Stimulated activated CD8-positive, alpha-beta memory T cell treated with anti-CD3 and anti-CD28 coated beads, Interleukin-12 subunit alpha, Interleukin-12 subunit beta, amount 100 ng/mL, for 1 hour (primary cell): ENCODE data around the gene ITGB2.

Experiments
- DNase-seq: peaks from one replicate; pipeline ENCODE4 v3.0.0-alpha.2; 2020; ENCODE audit warnings: low read depth

The ITGB2 gene

GRCh38 chr21:44867999-44868700 lies 52.5 kb downstream of the ITGB2 start:
- no peak for DNase-seq

GRCh38 chr21:44867464-44867863 lies 53.2 kb downstream of the ITGB2 start:
- no peak for DNase-seq

GRCh38 chr21:44866780-44867179 lies 53.9 kb downstream of the ITGB2 start:
- DNase-seq: no peak

- no peak for DNase-seq
These were observed 55.0 kb downstream of the ITGB2 start for GRCh38 chr21:44865561-44866280.

GRCh38 chr21:44862869-44863685 lies 57.6 kb downstream of the ITGB2 start:
- no peak for DNase-seq

- no peak for DNase-seq
These were observed 61.9 kb downstream of the ITGB2 start for GRCh38 chr21:44858791-44859190.

GRCh38 chr21:44858291-44858690 lies 62.4 kb downstream of the ITGB2 start:
- DNase-seq: no peak

- no peak for DNase-seq
These were observed 63.4 kb downstream of the ITGB2 start for GRCh38 chr21:44857127-44857892.

- no peak for DNase-seq
These were observed 64.6 kb downstream of the ITGB2 start for GRCh38 chr21:44856131-44856530.

GRCh38 chr21:44855572-44855971 lies 65.1 kb downstream of the ITGB2 start:
- DNase-seq: no peak

GRCh38 chr21:44854664-44855446 lies 65.8 kb downstream of the ITGB2 start:
- DNase-seq: no peak

- no peak for DNase-seq
These were observed 66.4 kb downstream of the ITGB2 start for GRCh38 chr21:44854391-44854663.

GRCh38 chr21:44853601-44854390 lies 66.9 kb downstream of the ITGB2 start:
- DNase-seq: no peak

- DNase-seq: no peak
These were observed 69.6 kb downstream of the ITGB2 start for GRCh38 chr21:44850905-44851657.

- DNase-seq: no peak
These were observed 70.4 kb downstream of the ITGB2 start for GRCh38 chr21:44850208-44850800.

GRCh38 chr21:44849616-44850130 lies 71.0 kb downstream of the ITGB2 start:
- DNase-seq: no peak

GRCh38 chr21:44848821-44849521 lies 71.7 kb downstream of the ITGB2 start:
- DNase-seq: no peak

- DNase-seq: no peak
These were observed 73.2 kb downstream of the ITGB2 start for GRCh38 chr21:44847261-44848056.
